BJ (cell line): Measurements from ENCODE around the gene LIN7B. TPM values are rescaled to one million over a fixed set of nuclear protein-coding genes. Genes with fewer than 3 reads are reported as not detected.
A peak's percentile ranks its signal among the peaks of the same experiment; 100 is the strongest.

Experiments
- CTCF ChIA-PET: fragments of 350-600 bp; formaldehyde crosslinking; extraction: SDS; loops from one replicate; lab custom pipeline; 2021; ENCODE audit warnings: antibody characterized with exemption, inconsistent platforms; lab: Yijun Ruan, JAX
- POLR2A ChIA-PET: fragments of 300-600 bp; sonication (Branson Sonifier 250); formaldehyde crosslinking; extraction: SDS; loops from one replicate; lab custom pipeline; 2021; ENCODE audit warnings: antibody characterized with exemption; lab: Charles Lee
- DNase-seq: peaks from one replicate; pipeline ENCODE4 v3.0.0-alpha.2; 2011; ENCODE audit warnings: low read depth
- H3K27me3 ChIP-seq: 2 replicates; pipeline ENCODE4 v1.6.0; 2011; ENCODE audit warnings: low read length; ENCODE audit not compliant: control insufficient read depth, insufficient read depth
- H3K36me3 ChIP-seq: 2 replicates; pipeline ENCODE4 v1.5.1; 2011; ENCODE audit warnings: low read length; ENCODE audit not compliant: control insufficient read depth, insufficient read depth
- H3K4me3 ChIP-seq: 2 replicates; pipeline ENCODE4 v1.5.1; 2011; ENCODE audit warnings: low read depth, mild to moderate bottlenecking, control low read depth, low read length
- CTCF ChIP-seq: IDR thresholded peaks from 2 replicates; pipeline ENCODE4 v1.5.1; 2011; ENCODE audit warnings: low read depth, mild to moderate bottlenecking, control low read depth, inconsistent platforms, low read length, moderate library complexity; ENCODE audit not compliant: insufficient read depth
- polyA plus RNA-seq: library from polyadenylated mRNA; depleted of rRNA; stranded (reverse); fragments of >200 nt; gene quantifications from 2 replicates; pipeline ENCODE4 v1.2.3, GENCODE V29; 2011

LIN7B gene
- polyA plus RNA-seq, 1 experiment: 9.4 TPM

- TF ChIP-seq CTCF: no peak
- Histone ChIP-seq H3K4me3 (no peak within 1 kb of the TSS), H3K27me3 (peaks cover 2% of the 10 kb centered on the region; the same call in 1 of the 2 replicates), H3K36me3 (no peaks in the 10 kb centered on the region)
- POLR2A ChIA-PET: no interaction called here
- CTCF ChIA-PET: interaction anchor here (0.9 to 1.9 kb wide), 5 partner anchors 9 to 57 kb away, joined by 3 to 5 read pairs (median 4); no protein-coding TSS in a partner anchor
- no peak for DNase-seq
Measured at GRCh38 chr19:49155005-49155819, 41.0 kb downstream of the LIN7B start, which contains the start of gene HRC. Gene HRC (minus strand): TSS chr19:49155396. CDS start chr19:49155237, 159 bp downstream.

- H3K27me3 ChIP-seq: peaks cover 2% of the 10 kb centered on the region; the same call in 1 of the 2 replicates
- no peaks in the 10 kb centered on the region for H3K36me3 ChIP-seq
- H3K4me3 ChIP-seq: no peak overlapping the region
- DNase-seq: no peak
- ChIA-PET CTCF (interaction anchor here (0.9 to 1.9 kb wide), 5 partner anchors 9 to 58 kb away, joined by 3 to 5 read pairs (median 4); no protein-coding TSS in a partner anchor), POLR2A (no interaction called here)
- no peak for TF ChIP-seq CTCF
Measured at GRCh38 chr19:49155820-49156346, 41.7 kb downstream of the LIN7B start.

GRCh38 chr19:49157445-49158224 lies 43.5 kb downstream of the LIN7B start, which contains the start of gene TRPM4:
Gene TRPM4 (plus strand): TSS chr19:49157792. CDS start chr19:49157867, 75 bp downstream.
- POLR2A ChIA-PET: no interaction called here
- CTCF ChIA-PET: no interaction called here

GRCh38 chr19:49160450-49161189 lies 46.5 kb downstream of the LIN7B start:
- H3K36me3 ChIP-seq: no peaks in the 10 kb centered on the region
- no peak for TF ChIP-seq CTCF
- ChIA-PET CTCF (interaction anchor here (1.5 to 2.5 kb wide), 2 partner anchors 38 to 63 kb away, joined by 4 to 7 read pairs; no protein-coding TSS in a partner anchor), POLR2A (interaction anchor here (0.6 to 0.7 kb wide), 2 partner anchors 10 to 33 kb away, joined by 3 read pairs; no protein-coding TSS in a partner anchor)
- no peak overlapping the region for H3K4me3 ChIP-seq
- H3K27me3 ChIP-seq: no peaks in the 10 kb centered on the region
- DNase-seq: no peak

More at GRCh38 chr19:49157445-49158224, 43.5 kb downstream of the LIN7B start, which contains the start of gene TRPM4:
- peaks cover 2% of the 10 kb centered on the region; the same call in 1 of the 2 replicates for H3K27me3 ChIP-seq
- no peak for TF ChIP-seq CTCF
- peak; percentile 13 for DNase-seq
- peak within 1 kb of the TSS; percentile 99 for H3K4me3 ChIP-seq
- no peaks in the 10 kb centered on the region for H3K36me3 ChIP-seq
